GM03348 (cell line): ENCODE measurements around the gene POLR2L.

Experiments used
- DNase-seq: peaks from one replicate; pipeline ENCODE4 v3.0.0; 2012; ENCODE audit warnings: low spot score

POLR2L gene

DNA sequence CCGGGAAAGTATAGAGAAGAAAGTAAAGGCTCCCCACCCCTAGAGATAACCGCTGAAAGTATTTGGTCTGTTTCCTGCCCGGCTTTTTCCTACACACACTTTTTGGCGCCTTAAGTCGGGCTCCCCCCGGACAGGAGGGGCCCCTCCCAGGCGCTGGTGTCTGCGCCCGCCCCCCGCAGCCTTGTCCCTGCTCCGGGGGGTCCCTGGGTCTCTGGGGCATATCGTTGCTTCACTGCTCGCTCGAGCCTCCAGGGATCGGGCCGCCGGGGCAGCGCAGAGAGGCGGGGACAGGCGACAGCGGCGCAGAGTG lies 15.5 kb downstream of the POLR2L start:
- DNase-seq, result no peak

DNA sequence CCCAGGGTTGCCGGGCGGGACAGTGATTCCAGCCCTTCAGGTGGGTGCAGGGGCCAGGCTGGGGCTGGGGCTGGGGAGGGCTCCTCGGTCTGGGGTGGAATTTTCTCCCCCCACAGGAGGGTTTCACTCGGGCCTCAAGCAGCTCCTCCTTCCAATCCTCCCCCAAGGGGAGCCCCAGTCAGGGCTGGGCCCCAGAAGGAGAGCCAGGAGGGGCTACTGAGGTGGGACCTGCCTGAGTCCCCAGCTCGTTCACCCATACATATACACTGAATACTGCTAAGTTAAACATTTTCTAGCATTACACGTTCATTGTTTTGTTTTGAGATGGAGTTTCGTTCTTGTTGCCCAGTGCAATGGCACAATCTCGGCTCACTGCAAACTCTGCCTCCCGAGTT lies 16.1 kb downstream of the POLR2L start:
- DNase-seq, result no peak

DNA sequence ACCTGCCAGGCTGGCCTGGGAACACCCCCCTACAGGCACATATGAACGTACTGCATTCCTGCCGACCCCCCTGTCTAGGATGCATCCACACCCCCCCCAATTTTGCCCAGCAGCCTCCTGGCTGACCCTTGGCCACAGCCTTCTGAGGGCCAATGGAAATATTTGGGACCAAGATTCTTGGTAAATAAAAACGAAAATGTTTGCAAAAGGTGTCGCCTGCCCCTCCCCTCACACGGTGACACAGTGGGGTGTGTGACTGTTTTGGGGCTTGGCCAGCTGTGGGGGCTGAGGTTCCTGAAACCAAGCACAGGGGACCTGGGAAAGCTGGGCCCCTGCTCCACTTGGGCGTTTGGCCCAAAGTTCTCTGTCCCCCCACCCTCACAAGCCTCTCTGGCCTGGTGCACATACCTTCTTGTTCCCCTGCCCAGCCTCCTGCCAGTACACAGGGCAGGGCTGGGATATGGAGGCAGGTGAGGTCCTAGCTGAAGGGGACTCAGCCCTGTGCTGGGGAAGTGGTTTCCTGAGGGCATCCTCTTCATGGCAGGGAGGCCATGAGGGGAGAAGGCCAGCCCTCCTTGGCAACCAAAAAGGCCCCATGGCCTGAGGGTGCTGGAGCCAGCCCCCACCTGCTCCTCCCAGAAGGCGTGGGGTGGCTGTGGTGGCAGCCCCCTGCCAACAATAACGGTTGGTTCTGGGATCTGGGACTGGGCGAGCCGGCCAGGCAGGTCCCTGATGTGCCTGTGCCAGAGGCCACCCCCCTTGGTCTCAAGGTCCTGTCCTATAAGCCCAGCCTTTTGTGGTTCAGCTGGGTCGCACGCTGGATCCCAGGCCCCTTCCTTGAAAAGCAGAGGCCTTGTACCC lies 16.7 kb downstream of the POLR2L start:
- no peak for DNase-seq

DNA sequence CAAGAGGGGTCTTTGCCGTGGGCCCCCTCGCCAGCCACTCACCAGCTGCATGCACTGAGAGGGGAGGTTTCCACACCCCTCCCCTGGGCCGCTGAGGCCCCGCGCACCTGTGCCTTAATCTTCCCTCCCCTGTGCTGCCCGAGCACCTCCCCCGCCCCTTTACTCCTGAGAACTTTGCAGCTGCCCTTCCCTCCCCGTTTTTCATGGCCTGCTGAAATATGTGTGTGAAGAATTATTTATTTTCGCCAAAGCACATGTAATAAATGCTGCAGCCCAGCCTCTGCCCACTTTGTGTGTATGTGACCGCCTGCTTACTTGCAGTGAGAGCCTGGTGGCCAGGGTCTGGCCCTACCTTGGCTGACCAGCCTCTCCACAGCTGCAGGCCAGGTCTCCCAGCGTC lies 17.4 kb downstream of the POLR2L start:
- DNase-seq, result no peak

DNA sequence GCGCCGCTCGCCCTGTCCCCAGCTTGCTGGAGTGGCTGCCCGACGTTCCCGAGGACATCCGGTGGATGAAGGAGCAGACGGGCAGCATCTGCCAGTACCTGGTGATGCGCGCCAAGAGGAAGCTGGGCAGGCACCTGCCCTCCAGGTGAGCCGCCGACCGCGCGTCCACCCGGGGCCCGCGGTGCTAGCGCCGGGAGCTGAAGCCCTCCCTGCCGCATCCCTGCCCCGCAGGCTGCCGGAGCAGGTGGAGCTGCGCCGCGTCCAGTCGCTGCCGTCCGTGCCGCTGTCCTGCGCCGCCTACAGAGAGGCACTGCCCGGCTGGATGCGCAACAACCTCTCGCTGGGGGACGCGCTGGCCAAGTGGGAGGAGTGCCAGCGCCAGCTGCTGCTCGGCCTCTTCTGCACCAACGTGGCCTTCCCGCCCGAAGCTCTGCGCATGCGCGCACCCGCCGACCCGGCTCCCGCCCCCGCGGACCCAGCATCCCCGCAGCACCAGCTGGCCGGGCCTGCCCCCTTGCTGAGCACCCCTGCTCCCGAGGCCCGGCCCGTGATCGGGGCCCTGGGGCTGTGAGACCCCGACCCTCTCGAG lies 17.9 kb downstream of the POLR2L start:
- no peak for DNase-seq

DNA sequence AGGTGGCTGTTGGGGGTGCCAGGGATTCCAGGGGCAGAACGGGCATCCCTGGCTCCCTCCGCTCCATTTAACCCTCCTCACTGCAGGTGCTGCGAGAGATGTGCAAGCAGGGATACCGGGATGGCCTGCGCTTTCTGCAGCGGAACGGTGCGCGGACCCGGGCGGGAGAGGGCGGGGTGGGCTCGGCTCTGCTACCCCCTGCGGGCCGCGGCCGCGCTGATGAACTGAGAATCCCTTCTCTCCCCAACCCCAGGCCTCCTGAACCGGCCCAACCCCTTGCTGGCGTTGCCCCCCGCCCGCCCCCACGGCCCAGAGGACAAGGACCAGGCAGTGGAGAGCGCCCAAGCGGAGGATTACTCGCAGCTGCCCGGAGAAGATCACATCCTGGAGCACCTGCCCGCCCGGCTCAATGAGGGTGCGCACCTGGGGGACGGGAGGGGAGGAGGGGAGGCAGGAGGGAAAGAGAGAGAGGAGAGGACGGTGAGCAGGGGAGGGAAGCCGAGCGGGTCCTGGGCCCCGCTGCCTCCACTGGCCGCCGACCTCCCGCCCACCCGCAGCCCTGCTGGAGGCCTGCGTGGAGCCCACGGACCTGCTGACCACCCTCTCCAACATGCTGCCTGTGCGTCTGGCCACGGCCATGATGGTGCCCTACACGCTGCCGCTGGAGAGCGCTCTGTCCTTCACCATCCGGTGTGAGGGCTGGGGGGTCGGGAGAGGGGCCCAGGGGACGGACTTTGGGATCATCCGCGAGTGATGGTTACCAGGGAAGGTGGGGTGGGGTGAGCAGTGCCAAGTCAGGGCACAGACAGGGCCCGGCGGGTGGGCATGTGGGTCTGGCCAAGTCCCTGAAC lies 18.7 kb downstream of the POLR2L start:
- DNase-seq, result no peak

DNA sequence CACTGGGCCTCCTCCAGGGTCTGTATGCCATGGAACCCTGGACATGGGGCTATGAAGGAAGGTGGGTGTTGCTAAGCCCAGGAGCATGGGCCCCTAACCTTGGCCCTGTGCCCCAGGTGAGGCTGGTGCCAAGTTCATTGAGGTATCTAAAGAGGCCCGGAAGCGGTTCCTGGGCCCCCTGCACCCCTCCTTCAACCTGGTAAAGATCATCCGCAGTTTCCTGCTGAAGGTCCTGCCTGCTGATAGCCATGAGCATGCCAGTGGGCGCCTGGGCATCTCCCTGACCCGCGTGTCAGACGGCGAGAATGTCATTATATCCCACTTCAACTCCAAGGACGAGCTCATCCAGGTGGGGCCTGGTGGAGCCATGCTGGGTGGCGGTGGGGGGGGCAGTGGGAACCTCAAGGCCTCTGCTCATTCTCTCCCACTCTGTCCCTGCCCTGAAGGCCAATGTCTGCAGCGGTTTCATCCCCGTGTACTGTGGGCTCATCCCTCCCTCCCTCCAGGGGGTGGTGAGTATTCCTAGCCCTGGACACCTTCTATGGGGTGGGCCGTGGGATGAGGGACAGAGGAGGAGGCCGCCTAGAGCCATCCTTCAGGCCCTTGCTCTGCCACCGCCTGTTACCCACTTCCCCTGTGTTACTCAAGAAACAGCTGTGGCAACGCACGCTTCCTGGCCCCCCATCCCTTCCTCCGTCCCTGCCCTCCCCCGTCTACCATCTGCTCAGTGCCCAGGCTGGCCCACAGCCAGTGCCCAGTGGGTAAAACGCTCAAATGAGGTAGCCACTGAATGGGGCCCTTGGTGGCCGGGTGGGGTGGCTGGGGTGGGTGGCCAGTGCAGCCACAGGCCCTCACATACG lies 20.6 kb downstream of the POLR2L start:
- DNase-seq, result no peak

DNA sequence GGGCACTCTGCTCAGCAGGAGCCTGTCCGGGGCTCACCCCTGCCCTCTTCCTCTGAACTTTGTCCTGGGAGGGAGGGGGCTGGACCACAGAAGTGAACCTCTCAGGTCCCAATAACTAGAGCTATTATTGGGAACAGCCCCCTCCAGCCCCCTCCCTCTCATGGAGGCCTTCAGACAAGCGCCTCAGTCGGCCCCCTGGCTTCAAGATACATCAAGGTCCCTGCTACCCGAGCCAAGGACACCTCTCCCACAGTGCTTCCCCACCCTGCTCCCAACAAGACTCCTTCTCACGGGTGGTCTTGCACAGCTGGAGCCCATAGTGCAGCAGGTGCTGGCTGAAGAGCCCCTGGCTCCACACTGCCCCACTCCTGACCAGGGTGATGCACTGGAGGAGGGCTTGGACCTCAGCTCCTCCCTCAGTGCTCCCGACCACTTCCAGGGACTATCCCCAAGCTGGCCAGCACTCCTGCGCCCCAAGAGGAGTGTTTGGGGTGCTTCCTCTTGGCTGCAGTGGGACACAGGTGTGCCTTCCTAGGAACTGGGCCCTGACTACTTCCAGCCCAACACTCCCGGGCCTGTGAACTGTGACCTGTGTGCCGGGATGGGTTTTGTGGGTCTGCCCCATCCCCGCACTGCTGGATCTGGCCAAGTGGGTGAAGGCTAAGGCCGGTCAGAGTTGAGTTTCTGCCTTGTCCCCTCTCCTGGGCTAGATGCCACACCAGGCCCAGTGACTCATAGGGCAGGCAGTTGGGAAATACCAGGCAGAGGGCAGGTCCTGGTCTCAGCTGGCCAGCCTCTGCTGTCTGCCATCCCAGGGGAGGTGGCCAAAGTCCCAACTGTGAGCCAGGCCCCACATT lies 21.4 kb downstream of the POLR2L start:
- DNase-seq, result peak; percentile 82

DNA sequence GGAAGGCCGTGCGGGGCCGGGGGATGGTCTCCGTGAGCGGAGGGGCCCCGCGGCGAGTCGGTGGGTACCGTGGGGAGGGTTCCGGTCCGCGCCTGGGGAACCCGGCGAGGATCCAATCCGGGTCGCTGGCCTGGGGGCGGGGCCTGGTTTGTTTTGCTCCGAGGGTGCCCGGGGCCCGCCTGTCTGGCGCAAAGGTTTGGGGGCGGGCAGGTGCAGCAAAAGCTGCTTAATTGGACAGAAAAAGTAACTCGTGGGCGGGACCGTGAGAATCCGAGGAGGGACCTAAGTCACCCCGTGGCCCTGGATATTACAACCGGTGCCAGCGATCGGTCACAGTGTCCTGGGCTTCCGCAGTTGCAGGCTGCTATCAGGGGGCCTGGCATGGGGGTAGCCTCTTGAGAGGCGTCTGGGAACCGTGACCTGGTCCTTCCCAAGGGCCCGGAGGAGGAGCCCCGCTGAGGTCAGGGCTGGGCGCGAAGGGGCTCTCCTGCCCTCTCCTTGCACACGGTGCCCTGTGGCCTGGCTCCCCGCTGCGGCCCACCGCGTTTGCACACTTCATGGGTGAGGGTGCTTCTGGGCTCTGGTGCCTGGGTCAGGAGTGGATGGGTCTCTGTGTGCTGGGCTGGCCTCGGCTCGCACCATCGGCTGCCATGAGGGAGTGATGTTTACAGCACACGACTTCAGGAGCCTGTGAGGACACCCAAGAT lies 22.2 kb downstream of the POLR2L start:
- DNase-seq, result peak; percentile 74

DNA sequence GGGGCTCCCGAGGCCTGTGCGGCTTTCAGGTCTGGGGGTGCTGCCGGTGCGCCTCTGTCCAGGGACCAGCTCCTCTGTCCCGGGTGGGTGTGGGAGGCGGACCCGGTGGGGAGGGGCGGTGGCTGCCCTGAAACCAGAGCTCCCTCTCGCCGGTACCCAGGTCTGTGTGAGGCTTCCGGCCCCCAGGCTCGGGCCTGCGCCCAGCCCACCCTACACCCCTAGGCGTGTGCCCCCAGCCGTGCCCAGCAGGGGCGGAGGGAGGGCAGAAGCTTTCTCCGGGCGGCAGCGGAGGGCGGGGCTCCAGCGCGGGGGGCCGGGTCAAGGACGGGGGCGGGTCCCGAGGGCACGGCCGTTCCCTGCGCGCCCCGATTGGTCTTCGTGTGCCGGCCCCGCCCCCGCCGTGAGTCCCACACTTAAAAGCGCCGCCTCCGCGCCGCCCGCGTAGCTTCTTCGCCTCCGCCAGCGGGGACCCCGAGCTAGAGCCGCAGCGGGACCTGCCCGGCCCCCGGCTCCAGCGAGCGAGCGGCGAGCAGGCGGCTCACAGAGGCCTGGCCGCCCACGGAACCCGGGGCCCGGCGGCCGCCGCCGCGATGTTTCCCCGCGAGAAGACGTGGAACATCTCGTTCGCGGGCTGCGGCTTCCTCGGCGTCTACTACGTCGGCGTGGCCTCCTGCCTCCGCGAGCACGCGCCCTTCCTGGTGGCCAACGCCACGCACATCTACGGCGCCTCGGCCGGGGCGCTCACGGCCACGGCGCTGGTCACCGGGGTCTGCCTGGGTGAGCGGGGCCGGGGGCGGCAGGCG lies 23.0 kb downstream of the POLR2L start:
- DNase-seq, result peak; percentile 96

DNA sequence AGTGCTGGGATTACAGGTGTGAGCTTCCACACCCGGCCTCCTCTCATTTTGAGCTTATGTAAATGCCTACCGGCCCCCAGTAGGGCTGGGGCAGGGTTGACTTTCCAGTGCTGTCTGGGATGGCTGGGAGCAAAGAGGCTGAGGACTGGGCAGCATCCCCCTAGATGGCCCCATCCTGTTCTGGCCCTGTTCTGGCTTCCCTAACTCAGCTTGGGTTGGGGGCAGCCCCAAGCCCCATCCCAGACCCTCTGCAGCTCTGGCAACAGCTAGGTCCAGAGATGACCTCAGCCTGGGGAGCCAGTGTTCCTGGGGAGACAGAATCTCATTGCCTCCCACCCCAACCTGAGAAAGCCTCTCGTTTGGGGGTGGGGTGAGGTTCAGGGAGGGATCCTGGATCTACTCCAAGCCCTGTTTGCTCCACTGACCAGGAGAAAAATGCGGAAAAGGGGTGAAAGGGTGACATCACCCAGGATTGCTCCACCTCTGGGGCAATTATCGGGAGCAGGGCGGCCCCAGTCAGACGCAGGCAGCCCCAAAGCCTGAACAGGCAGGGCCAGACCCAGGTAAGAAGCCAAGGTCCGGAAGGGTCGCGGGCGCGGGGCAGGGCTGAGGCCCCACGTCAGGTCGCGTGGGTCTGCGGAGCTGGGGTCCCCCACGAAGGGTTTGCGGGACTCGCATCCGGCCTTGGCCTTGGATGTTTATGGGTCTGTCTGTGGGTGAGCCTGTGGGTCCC lies 23.8 kb downstream of the POLR2L start, which contains the start of gene PNPLA2:
TSS of gene PNPLA2 (plus strand) at position 519 of the 733 bp plus-strand sequence. CDS start 805 bp downstream, outside the sequence.
- DNase-seq, result peak; percentile 81

DNA sequence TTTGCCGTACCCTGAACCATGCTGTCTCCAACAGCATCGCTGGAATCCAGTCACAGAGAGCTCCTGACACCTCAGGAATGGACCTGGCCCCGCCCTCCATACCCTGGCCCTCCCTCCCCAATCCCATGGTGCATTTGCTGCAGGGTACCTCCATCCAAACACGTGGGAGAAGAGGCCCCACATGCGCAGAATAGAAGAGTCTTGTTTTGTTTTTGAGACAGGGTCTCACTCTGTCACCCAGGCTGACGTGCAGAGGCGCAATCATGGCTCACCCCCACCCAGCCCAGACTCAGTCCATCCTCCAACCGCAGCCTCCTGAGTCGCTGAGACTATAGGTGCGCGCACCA lies 25.9 kb downstream of the POLR2L start:
- DNase-seq, result no peak

DNA sequence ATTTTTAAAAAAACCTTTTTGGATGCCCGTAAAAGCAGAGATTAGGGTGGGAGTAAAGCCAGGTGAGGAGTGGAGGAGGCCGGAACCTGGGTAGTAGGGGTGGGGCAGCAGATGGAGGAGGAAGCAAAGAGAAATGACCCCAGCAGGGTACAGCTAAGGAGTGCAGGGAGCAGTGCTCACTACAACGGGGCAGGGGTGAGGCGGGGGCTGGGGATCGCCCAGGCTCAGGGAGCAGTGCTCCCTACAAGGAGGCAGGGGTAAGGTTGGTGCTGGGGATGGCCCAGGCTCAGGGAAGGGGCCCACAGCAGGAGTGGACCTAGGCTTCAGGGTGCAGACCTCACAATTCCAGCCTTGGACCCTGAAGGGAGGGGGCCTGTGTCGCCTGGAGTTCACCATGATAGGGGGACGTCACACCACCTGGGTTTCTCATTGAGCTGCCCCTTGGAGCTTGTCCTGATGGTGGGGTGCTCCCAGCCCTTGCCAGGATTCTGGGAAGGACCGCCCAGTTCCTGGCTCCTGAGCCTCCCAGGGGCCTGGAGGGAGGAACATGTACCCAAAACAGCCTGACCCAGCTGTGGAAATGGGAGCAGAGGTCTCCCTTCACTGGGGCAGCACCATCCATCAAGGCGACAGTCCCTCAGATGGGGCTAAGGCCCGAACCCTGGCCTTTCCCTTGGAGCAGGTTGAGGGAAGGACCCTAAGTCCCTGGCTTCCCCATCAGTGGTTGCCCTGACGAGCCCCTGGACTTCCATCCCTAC lies 26.5 kb downstream of the POLR2L start:
- no peak for DNase-seq

DNA sequence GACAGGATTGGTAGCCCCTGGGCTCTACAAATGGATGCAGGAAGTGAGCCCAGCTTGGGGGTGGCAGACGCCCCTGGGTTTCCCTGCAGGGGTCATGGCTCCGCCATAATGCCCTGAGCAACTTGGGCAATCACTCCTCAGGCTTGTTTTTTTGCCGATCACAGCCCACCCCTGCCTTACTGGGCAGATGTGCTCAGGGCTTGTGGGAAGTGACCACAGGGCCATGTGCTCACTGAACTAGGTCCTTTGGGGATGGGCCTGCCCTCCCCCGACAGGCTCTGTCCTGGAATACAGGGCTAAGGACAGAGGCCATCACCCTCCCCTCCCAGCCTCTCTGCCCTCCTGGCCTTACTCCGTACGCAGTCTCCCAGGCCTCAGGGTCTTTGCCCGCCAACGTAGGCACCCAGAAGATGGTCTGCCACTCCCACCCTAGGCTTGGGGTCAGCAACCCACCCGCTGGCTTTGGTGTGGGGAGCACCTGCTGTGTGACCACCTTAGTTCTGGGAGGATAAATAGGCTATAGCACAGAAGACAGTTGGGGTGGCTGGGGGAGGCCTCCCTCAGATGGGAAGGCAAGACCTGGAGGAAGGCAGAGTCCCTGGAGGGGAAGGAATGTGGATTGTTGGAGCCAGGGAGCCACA lies 28.8 kb downstream of the POLR2L start:
- no peak for DNase-seq

DNA sequence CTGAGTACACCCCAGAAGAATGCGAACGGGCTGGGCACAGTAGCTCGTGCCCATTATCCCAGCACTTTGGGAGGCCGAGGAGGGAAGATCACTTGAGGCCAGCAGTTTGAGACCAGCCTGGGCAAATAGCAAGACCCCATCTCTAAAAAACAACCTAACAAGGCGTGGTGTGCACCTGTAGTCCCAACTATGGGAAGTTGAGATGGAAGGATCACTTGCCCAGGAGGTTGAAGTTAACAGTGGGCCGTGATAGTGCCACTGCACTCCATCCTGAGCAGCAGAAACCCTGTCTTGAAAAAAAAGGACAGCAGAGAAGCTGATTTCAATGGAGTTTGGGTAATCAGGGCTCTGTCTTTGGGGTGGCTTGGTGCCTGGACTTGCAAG lies 29.3 kb downstream of the POLR2L start:
- DNase-seq, result no peak

DNA sequence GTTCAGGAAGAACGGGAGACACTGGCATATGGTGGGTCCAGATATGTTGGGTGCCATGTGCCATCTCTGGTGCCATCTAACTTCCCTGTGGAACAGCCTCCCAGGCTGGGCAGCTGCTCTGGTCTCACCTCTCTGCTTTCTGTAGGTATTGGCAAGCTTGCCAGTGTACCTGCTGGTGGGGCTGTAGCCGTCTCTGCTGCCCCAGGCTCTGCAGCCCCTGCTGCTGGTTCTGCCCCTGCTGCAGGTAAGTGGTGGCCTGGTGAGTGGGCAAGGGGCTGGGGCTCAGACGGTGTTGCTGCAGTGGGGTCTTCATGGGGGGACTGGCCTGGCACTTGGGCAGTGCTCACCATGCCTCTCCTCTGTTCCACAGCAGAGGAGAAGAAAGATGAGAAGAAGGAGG lies 29.9 kb downstream of the POLR2L start:
- no peak for DNase-seq

DNA sequence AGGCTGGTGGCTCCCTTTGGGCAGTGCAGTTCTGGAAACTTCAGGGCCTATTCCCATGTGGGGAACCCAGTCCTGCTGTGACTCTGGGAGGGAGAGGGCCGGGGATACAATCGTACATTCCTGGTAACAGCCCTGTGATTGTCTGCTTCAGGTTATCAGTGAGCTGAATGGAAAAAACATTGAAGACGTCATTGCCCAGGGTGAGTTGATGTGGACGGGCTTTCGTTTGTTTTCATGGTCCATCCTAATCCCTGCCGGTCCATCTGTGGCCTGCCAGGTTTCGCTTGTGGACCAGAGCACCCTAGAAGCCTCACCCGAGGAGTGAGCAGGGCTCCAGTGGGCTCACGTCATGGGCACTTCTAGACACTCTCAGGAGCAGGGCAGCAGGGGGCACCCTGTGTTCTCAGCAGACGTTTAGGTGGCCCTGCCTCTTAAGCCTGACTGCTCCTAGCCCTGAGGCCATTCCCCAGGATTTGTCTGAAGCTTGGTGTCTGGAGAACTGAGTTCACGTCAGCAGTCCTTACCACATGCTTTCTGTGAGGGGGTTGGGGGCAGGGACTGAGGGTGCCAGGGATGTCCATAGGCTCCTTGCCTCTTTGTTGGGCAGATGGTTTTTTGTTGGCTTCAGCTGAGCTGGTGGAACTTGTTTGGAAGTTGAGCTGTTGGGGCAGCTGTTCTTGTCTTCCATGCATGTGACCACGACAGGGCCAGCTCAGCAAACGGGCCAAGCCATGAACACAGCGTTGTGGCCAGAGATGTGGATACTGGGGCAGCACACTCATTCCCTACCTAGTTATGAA lies 30.7 kb downstream of the POLR2L start:
- DNase-seq, result no peak
